ENCODE data around the gene MAL.

GRCh38 chr2:95032341-95032740 lies 6.8 kb downstream of the MAL start:
- TF ChIP-seq EP300 (IDR thresholded peaks at IDR 0.05) (no peak), CTCF (IDR thresholded peaks at IDR 0.05) (no peak)

Measured in upper lobe of left lung (tissue), 4 donors.